GM19023 (cell line): Measurements from ENCODE around the gene TTC23.
A peak's percentile ranks its signal among the peaks of the same experiment; 100 is the strongest.

Source experiments
- ATAC-seq: cut with Tn5 transposase; IDR thresholded peaks from one replicate; pipeline ENCODE4 v1.9.1; 2021; ENCODE audit warnings: mild to moderate bottlenecking, moderate library complexity; ENCODE audit not compliant: unreplicated experiment

The TTC23 gene

DNA sequence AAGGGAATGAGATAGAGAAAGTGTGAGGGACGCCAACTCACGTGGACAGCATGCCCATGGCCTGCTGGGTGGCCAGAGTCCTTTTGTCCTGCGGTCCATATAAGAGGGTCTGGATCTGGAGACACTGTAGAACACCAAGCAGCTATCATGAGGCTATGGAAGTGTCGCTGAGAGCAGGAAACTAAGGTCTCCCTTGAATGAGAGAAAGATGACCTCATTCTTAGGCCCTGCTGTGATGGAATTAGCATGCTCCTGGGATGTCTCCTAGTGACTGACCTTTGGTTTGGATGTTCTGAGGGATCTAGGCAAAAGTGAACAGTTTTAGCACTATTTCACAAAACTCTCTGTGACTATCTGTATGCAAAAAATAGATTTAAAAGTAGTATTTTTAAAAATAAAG, 110.1 kb downstream of the TTC23 start:
- no peak for ATAC-seq

DNA sequence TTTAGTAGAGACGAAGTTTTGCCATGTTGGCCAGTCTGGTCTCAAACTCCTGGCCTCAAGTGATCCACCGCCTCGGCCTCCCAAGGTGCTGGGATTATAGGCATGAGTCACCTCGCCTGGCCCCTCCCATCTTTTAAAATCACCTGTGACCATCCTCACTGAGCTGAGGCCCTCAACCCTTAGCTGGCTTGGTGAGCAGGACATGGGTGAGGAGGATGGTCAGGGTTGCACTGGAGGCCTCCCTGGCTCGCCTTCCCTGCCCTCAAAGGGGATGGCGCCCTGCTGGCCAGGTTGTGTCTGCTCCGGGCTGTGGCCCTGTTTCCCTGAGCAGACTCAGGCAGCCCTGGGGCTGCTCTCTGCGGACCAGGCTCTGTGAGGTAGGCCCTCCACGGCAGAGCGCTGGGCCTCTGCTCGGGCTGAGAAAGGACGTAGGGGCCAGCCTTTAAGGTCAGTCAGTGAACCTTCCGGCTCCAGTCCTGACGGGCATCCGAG, 110.8 kb downstream of the TTC23 start:
- no peak for ATAC-seq

GRCh38 chr15:99137877-99138276, 111.5 kb downstream of the TTC23 start:
- ATAC-seq, result no peak

DNA sequence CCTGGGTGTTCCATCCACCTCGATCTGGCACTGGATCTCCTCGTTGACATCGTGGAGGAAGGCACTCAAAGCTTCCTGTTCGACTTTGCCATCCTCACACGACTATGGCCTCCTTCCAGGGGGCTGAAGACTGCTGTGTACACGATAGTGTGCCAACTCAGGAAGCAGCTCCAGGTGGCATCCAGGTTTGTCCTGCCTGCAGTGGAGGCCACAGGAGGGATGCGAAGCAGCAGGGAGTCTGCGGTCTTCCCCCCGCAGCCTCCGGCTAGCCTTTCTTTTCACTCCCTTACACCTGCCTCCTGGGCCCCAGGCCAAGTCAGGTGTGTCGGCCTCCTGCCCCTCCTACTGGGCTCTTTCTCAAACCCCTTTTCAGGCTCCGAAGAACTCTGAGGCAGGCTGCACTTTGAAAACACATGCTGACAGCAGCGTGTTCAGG, 112.3 kb downstream of the TTC23 start:
- ATAC-seq, result no peak

GRCh38 chr15:99135194-99135593, 114.2 kb downstream of the TTC23 start:
- ATAC-seq, result peak; percentile 83

- no peak for ATAC-seq
Observed at GRCh38 chr15:99134317-99134821, 115.0 kb downstream of the TTC23 start.

- ATAC-seq, result no peak
Observed at GRCh38 chr15:99132634-99133287, 116.6 kb downstream of the TTC23 start.

- ATAC-seq, result no peak
Observed at GRCh38 chr15:99132122-99132521, 117.3 kb downstream of the TTC23 start.

DNA sequence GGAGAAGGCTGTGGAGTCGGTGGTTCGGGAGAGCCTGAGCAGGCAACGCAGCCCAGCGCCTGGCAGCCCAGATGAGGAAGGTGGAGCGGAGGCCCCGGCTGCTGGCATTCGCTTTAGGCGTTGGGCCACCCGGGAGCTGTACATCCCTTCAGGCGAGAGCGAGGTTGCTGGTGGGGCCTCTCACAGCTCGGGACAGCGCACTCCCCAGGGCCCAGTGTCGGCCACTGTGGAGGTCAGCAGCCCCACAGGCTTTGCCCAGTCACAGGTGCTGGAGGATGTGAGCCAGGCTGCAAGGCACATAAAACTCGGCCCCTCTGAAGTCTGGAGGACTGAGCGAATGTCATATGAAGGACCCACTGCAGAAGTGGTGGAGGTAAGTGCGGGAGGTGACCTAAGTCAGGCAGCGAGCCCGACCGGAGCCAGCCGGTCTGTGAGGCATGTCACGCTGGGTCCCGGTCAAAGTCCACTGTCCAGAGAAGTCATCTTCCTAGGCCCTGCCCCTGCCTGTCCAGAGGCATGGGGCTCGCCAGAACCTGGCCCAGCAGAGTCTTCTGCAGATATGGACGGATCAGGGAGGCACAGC, 117.8 kb downstream of the TTC23 start:
- ATAC-seq, result no peak

- ATAC-seq, result no peak
Observed at GRCh38 chr15:99130765-99131440, 118.5 kb downstream of the TTC23 start.

DNA sequence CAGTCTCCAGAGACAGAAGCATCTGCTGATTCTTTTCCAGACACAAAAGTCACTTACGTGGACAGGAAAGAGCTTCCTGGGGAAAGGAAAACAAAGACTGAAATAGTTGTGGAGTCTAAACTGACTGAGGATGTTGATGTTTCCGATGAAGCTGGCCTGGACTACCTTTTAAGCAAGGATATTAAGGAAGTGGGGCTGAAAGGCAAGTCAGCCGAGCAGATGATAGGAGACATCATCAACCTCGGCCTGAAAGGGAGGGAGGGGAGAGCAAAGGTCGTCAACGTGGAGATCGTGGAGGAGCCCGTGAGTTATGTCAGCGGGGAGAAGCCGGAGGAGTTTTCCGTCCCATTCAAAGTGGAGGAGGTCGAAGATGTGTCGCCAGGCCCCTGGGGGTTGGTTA, 119.1 kb downstream of the TTC23 start:
- no peak for ATAC-seq

DNA sequence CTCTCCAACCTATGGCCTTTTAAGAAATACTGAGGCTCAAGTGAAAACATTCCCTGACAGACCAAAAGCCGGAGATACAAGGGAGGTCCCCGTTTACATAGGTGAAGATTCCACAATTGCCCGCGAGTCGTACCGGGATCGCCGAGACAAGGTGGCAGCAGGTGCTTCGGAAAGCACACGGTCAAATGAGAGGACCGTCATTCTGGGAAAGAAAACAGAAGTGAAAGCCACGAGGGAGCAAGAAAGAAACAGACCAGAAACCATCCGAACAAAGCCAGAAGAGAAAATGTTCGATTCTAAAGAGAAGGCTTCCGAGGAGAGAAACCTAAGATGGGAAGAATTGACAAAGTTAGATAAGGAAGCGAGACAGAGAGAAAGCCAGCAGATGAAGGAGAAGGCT, 119.7 kb downstream of the TTC23 start:
- ATAC-seq, result no peak

- no peak for ATAC-seq
Observed at GRCh38 chr15:99128411-99128810, 121.0 kb downstream of the TTC23 start.

DNA sequence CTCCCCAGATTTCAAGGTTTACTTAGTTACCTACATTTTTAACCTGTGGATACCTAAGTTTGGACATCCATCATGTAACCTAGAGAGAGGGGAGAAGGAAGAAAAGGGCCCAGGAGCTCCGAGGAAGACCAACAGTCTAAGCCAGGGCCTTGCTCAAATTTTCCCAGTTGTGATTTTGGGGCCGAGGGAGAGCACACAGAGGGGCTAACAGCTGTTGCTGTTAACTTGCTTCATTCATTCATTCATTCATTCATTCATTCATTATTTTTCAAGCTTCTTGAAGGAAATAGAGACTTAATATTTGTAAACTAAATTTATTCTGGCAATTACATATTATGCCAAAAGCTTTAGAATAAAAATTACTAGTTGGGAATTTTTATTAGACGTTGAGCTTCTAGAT, 121.6 kb downstream of the TTC23 start:
- no peak for ATAC-seq

- no peak for ATAC-seq
Observed at GRCh38 chr15:99126930-99127329, 122.5 kb downstream of the TTC23 start.

- ATAC-seq, result no peak
Observed at GRCh38 chr15:99126131-99126588, 123.2 kb downstream of the TTC23 start.

DNA sequence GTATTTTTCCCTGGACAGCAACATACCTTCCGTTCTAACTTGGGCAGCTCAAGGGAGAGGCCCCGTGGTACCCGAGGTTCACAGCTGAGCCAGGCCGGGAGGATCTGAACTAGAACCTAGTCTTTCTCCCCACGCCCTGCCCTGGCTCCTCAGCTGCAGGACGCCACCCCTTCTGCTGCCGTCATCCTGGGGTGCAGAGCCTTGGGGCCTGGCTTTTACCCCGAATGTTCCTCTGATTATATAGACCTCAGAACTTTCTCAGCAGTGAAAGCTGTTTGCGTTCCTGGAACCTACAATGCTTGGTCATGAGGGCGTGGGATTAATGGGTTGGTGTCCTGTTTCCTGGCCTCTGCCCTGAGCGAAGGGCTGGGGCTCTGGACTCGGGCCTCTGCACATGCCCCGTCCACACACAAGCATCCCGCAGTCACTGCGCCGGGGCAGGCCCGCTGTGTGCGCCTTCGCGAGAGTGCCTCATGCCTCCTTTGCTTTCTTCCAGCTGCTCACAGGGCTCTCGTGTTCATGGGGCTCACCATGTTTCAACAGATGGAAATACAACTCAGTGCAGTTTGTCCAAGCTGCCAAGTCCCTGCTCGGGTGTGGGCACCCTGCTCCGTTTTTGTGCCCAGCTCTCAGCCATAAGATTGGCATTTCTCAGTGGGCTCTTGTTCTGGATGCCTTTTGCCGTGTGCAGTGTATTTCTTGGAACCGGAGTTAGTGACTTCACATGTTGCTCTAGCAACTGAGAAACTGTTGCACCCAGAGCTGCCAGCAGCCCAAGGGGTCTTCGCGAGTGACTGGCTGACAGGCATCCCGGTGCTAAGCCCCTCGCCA, 124.1 kb downstream of the TTC23 start:
- no peak for ATAC-seq

GRCh38 chr15:99124641-99125040, 124.7 kb downstream of the TTC23 start:
- no peak for ATAC-seq

DNA sequence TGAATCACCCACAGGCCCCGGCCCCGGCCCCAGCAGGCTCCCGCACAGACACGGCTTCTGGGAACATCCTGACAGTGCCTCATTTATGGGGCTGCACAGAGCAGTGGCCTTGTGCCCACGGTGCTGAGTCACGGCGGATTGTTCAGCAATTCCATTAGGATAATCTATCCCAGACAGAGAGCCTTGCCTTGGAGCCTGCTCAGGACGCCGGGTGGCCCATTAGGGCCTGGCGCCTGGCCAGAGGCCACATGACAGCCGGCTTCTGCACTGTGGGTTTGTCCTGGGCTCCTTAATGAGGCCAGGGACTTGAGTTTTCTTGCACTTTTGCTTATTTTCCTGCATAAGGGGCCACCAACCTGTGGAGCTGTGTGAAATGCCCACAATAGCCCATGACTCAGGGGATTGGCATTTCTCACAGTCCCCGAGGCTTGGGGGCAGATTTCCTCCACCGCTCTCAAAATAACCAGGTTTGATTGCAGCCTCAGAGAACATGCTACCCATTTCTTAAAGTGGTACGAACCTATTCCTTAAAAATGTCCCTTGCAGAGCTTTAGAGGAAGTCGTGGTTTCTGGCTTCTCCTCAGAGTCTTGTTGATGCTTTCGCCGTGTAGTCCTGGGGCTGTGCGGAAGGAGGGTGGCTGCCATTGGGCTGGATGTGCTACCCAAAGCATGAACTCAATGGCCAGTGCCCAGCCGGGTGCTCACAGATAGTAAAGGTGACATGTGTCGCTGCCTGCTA, 125.5 kb downstream of the TTC23 start:
- no peak for ATAC-seq
